CD1c-positive myeloid dendritic cell (primary cell): ENCODE results near the gene HLA-DQB1.
"Not testable (repeated sequence)": the region's sequence is repeated elsewhere in the genome, so short reads cannot be mapped to it uniquely, and the experiment has no call there.

Experiments
- DNase-seq: peaks from one replicate; pipeline ENCODE4 v3.0.0-alpha.2; 2016; ENCODE audit errors: extremely low spot score

HLA-DQB1 gene

DNA sequence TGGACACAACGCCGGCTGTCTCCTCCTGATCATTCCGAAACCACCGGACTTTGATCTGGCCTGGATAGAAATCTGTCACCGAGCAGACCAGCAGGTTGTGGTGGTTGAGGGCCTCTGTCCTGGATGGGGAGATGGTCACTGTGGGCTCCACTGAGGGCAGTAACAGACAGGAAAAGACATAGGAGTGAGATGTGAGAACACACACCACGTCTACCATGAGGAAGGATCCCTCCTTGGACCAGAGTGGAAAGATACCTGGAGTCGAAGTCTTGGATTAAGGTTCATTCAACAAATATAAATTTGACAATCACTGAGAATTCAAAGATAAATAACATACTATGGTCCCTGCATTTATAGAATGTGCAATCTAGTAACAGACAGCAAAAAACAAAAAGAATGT lies 4.4 kb downstream of the HLA-DQB1 start:
- no peak for DNase-seq

DNA sequence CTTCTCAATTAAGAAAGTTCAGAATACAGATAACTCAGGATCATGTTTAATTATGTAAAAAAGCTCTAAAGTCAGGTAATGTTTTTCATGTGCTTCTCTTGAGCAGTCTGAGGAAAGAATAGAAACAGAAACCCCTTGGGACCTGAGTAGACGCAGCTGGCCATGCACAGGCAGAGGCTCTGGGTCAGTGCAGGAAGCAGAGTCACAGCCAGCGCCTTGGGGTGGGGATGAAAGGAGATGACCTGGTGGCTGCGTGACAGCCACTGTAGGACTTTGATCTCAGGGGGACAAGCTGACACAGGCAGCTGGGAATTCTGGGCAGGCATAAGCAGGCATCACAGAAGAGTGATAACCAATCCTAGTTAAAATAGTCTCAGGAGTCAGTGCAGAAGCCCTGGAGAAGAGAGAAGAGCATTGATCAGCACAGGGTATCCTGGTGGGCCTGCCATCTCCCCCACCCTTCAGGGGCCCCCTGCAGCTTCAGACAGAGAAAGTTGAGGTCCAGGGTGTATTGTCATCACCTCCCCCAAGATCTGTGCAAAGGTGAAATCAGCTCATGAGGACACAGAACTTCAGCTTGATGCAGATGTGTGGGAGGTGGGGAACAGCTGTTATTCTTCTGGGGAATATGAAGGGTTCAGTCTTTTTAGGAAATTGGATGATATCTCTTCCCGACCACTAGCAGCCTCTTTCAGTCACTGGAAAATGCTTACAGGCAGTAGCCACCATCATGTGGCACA lies 6.4 kb downstream of the HLA-DQB1 start:
- DNase-seq: no peak

DNA sequence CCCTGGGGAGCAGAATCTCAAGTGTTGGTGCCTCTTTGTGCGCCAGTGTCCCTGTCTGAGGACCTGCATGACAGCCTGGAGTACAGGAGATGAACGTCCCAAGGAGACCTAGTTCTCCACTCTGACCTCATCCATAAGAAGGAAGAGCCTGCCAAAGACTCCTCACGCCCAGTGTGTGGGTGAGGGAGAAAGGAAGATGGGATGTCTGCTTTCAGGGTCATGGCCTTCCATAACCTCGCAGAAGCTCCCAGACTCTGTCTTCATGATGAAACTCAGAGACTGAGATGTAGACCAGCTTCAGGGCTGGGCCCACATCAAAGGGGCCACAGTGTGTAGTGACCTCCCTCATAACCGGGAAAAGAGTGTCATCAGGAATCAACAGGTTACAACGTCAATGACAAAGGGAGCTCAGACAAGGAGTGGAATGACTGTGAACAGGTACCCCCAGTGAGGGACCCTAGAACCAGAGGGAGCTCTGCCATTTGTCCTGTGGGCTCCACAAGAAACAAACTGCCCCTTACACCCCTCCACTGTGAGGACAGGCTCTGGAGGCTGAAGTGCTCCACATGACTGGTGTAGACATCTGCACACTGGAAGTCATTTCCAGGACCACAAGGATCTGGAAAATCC lies 8.1 kb downstream of the HLA-DQB1 start:
- DNase-seq: peak; percentile 78

DNA sequence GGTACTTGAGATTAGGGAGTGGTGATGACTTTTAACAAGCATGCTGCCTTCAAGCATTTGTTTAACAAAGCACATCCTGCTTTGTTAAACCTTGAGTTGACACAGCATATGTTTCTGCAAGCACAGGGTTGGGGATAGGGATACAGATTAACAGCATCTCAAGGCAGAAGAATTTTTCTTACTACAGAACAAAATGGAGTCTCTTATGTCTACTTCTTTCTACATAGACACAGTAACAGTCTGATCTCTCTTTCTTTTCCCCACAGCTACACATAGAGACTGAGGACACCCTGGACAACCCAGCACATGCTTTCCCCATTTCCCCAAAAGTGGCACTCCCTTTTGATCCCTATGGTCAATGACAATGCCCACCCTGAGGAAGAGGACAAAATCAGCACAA lies 8.6 kb downstream of the HLA-DQB1 start:
- not testable (repeated sequence) for DNase-seq

DNA sequence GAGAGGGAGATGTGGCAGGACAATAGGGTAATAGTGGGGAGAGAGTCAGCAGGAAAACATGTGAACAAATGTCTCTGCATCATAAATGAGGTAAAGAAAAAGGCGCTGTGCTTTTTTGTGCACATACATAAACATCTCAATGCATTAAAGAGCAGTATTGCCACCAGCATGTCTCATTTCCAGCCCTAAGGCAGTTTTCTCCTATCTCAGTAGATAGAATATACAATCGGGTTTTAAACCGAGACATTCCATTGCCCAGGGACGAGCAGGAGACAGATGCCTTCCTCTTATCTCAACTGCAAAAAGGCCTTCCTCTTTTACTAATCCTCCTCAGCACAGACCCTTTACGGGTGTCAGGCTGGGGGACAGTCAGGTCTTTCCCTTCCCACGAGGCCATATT lies 9.1 kb downstream of the HLA-DQB1 start:
- not testable (repeated sequence) for DNase-seq

DNA sequence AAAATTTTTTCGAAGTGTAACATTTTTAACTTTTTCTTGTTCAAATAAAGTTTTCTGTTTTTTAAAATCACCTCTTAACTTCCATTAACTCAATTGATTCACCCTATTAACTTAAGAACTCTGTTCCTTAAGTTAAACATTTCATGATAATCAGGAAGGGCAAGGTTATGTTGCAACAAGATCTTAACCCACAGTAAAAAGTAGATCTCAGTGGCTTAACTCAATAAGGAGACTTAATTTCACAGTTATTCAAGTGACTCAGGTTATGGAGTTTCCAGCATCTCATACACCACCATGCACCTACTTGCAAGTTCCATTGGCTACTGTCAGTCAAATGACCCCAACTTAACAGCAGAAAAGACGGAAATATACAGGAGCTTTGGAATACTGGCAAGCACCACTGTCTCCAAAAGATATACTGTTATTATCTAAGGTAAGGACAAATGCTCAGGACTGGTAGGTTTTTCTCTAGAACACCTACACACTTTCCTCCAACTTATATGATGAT lies 11.2 kb downstream of the HLA-DQB1 start:
- peak; percentile 48 for DNase-seq

DNA sequence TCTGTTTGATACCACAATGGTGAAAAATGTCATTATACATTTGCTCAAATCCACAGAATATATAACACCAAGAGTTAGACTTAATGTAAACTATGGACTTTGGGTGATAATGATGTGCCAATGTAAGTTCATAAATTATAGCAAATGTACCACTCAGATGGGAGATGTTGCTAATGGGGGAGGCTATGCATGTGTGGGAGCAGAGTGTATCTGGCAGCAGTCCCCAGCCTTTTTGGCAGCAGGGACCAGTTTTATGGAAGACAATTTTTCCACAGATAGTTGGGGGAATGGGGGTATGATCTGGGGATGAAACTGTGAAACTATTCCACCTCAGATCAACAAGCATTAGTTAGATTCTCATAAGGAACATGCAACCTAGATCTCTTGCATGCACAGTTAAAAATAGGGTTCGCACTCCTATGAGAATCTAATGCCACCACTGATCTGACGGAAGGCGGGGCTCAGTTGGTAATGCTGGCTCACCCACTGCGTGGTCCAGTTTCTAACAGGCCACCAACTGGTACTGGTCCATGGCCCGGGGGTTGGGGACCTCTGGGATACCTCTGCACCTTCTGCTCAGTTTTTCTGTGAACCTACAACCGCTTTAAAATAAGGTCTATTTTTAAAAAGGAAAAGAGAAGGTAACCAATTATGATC lies 21.3 kb downstream of the HLA-DQB1 start:
- DNase-seq: no peak

DNA sequence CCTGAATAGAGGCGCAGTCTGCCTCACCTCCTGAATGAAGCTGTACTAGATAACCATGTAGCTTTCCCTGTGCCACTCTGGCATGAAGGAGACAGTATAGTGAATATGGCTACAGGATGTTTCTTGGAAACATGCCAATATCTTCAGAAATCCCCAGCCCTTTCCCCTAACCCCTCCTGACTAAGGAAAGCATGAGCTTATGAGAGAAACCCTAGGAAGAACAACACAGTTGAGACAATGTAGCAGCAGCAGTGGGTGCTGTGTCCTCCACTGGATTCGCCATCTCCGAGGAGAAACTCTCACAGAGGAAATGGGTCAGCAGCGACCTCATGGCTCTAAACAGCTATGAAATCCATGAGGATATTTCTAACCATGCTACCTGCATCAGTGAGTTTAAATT lies 22.6 kb downstream of the HLA-DQB1 start:
- DNase-seq: no peak

DNA sequence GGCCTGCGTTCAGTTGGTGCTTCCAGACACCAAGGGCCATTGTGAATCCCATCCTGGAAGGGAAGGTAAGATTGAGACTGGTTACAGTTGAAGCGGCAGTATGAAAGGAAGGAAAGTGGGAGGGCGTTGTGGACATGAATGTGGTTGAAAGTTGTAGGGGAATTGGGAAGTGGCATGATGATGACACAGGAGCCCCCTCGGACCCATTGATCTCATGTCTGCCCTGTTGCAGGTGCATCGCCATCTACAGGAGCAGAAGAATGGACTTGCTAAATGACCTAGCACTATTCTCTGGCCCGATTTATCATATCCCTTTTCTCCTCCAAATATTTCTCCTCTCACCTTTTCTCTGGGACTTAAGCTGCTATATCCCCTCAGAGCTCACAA lies 23.7 kb downstream of the HLA-DQB1 start:
- DNase-seq: no peak

DNA sequence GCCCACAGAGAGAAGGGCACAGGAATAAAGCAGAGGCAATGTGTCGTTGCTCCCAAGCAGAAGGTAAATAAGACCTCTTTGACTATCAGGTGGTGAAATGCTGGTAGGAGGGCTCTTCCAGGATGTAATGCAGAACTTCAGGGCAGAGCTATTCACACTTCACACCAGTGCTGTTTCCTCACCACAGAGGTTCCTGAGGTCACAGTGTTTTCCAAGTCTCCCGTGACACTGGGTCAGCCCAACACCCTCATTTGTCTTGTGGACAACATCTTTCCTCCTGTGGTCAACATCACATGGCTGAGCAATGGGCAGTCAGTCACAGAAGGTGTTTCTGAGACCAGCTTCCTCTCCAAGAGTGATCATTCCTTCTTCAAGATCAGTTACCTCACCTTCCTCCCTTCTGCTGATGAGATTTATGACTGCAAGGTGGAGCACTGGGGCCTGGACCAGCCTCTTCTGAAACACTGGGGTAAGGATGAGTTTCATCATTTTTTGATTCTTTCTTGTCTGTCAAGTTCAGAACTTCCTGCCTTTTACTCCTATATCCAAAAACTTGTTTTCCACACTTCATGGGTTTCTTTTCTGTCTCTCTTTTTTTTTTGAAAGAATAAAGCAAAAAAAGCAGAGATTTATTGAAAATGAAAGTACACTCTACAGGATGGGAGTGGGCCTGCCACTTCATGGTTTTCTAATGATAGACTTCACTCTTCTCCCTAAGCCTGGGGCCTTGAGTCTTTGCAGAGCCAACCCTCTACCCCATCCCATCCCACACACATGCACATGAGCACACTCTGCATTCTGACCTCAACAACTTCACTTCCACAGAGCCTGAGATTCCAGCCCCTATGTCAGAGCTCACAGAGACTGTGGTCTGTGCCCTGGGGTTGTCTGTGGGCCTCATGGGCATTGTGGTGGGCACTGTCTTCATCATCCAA lies 24.4 kb downstream of the HLA-DQB1 start:
- DNase-seq: peak; percentile 45

DNA sequence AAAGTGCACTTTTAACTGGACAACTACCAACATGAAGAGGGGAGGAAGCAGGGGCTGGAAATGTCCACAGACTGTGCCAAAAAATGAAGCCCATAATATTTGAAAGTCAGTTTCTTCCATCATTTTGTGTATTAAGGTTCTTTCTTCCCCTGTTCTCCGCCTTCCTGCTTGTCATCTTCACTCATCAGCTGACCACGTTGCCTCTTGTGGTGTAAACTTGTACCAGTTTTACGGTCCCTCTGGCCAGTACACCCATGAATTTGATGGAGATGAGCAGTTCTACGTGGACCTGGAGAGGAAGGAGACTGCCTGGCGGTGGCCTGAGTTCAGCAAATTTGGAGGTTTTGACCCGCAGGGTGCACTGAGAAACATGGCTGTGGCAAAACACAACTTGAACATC lies 25.3 kb downstream of the HLA-DQB1 start:
- no peak for DNase-seq

DNA sequence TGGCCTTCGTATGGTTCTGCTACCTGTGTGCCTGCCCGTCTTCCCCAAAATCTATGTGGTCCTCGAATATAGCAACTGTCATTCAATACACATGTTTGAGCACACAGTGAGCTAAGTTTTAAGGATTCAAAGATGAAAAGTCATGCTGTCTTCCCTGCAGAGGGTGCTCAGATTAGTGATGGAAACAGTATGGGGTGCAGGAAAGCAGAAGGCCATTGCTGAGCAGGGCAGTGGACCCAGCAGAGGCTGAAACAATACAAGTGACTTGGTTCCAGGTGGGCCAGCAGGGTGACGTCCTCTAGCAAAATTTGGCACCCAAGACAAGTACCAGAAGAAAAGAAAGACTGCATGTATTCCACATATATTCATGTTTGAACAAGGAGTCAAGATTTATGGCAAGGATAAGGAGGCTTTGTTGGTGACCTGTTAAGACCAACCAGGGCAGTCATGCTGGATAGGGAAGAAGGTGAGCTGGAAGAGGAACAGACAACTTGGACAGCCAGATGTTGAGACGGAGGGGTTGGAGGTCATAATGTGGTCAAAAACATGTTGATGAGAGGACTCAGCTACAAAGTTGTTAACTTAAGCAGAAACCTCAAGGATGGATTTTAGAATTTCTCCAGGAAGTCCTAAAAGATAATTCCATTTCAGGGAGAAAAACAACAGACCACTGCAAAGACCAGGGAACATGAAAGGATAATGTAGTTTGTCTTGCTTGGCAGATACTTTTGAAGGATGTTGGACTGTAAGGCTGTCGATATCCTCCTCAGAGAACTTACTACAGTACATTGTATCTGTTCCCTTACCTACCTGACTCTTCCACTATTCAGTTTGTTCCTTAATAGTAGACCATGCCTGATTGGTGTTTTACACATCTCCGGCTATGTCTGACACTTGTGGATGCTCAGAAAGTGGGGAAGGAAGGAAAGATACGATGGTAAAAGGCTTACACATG lies 26.7 kb downstream of the HLA-DQB1 start:
- no peak for DNase-seq

DNA sequence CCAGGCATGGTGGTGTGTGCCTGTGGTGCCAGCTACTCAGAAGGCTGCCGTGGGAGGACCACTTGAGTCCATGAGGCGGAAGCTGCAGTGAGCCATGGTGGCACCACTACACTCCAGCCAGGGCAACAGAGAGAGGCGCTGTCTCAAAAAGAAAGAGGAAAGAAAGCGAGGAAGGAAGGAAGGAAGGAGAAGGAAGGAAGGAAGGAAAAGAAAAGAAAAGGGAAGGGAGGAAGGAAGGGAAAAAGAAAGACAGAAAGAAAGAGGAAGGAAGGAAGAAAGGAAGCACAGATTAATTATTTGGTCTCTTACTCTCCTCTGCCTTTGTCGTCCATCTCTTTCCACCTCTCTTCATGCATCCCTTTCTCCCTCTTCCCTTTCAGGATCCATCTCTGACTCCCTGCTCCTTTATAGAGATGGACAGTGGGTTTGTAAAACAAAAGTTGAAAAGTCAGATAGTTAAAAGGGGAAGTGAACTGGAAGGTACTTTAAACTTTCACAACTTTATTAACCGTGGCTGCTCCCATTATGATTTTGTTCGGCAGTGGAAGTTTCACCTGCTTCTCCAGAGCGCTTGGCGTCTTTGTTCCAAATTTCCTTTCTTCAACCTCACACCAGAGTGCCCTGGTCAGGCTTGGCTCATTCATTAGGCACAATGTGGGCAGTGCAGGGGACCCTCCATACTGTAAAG lies 27.8 kb downstream of the HLA-DQB1 start:
- DNase-seq: no peak

DNA sequence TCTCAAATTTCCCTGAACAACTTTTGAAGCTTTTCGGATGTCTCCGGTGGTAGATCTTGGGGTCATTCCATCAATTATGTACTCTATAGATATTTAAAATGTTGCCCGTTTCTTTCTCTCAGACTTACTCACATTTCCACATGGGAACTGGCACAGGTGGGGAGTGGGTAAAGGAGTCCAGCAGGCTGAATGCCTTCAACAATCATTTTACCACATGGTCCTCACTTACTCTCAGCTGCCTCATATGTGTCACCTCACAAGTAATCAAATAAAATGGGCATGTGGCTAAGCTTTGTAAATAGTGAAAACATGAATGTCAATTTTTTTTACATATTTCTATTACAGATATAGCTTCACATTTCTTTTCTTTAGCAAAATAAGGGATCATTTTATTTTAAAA lies 28.6 kb downstream of the HLA-DQB1 start:
- no peak for DNase-seq

DNA sequence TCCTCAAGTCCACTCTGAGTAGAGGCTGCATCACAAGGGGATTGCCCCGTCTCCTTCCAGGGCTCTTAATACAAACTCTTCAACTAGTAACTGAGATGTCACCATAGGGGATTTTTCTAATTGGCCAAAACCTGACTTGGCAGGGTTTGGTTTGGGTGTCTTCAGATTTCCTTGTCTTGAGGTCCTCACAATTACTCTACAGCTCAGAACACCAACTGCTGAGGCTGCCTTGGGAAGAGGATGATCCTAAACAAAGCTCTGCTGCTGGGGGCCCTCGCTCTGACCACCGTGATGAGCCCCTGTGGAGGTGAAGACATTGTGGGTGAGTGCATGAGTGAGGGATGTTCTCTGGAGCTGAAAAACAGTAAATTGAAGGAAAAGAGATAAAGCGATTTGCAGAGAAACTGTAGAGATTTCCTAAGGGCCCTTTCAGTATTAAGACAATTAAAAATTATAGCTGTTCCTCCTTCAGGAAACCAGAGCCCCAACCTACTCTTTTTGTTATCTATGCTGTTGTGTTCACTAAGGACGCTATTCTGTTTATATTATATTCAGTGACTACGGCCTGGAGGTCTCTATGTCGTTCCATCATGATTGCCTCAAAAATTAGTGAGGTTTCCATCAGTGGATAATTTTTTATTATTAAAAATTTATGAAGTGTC lies 29.1 kb downstream of the HLA-DQB1 start, which contains the start of gene HLA-DQA1:
TSS of gene HLA-DQA1 (plus strand) at position 188 of the 662 bp plus-strand sequence. CDS start at position 241, 53 bp downstream.
- peak; percentile 88 for DNase-seq

DNA sequence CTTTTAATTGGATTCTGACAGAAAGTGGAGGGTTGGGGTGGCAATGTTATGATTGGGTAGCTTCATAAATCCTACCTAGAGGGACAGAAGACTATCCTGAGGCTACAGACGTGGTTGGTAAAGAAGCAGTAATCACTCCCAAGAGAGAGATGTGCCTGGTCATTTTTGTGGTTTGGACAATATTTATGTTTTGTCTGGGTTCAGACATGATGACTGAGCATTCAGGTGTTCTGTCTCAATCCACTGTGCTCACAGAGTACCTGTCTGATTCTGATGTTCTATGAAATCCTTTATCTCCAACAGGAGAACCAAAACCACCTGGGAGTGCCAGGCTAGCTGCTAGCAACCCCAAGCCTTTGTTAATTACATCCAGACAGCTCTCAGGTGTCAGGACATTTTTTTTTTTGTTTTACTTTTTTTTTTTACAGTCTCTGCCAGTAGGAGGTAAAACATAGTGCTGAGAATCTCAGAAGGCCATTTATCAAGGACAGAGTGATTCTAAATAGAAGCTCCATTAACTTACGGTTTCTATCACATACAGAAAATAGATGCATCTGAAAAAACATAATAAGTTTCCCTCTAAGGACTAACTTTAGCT lies 30.8 kb downstream of the HLA-DQB1 start:
- no peak for DNase-seq

DNA sequence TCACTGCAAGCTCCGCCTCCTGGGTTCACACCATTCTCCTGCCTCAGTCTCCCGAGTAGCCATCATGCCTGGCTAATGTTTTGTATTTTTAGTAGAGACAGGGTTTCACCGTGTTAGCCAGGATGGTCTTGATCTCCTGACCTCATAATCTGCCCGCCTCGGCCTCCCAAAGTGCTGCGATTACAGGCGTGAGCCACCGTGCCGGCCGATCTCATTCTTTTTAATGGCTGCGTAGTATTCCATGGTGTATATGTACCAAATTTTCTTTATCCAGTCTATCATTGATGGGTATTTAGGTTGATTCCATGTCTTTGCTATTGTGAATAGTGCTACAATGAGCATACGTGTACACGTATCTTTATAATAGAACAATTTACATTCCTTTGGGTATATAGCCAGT lies 36.7 kb downstream of the HLA-DQB1 start:
- DNase-seq: not testable (repeated sequence)

DNA sequence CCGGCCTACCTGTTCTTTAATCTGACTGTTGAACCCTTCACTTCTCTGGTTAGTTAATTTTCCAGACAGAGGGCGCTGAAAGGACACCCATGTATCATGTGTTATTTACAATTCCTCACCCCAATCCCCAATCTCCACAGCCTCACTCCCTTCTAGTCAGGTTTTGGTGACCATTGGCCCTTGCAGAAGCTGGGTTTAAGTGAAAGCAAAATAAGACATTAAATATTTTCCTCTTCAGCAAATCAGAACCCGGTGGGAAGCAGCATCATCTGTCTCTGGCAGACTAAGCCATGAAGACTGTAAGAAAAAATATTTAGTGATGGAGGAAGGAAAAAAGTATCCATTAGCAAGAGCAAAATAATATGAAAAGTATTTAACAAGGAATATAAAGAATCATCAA lies 38.6 kb downstream of the HLA-DQB1 start:
- DNase-seq: peak; percentile 83

DNA sequence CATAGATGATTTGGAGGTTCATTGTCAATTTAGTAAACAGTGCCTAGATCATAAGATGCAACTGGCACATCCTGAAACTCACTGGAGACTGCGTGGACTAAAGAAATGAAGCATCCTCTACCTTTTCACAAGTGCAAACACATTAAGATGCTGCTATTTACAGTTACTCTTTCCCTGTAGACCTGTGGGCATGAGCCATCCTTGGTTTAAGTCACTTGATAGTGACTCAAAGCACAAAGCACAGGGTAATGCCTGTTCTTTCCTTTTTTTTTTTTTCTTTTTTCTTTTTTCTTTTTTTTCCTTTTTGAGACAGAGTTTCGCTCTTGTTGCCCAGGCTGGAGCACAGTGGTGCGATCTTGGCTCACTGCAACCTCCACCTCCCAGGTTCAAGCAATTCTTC lies 39.2 kb downstream of the HLA-DQB1 start:
- no peak for DNase-seq
